ENCODE measurements around the gene GRHL3.

DNA sequence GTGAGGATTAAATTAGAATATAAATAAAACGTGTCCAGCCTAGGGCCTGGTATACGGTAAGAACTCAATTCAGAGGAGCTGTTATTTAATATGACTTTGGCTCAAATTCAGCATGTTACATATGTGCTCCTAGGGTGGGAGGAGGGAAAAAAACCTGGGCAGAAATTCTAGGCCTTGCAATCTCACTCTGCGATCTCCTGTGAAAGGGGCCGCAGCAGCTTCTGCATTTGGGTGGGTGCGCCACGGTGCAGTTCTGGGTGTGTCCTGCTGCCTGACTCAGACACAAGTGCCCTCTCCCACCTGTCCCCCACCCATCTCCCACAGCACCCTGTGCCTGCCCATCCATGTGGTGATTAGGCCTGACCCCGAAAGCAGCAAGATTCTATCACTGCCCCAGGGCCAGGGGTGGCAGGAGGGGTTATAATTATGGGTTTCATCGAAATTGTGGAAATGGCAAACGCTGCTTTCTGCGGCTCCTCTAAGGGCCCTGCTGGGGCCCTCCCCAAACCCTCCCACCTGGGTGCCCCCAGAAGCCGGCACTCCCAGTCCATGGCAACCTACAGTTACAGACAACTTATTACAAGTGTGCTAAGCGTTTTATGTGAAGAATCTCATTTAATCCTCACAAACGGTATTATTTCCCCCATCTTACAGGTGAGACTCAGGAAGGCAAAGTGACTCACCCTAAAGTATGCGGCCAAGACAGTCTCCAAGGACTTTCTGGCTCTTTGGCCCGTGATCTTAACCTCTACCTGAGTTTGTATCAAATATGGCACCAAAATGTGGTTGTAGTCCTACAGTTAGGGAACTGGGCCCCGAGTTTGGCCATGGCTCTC lies 25.5 kb upstream of the GRHL3 start:
- TF ChIP-seq POLR2A (IDR thresholded peaks at IDR 0.05), result no peak
- TF ChIP-seq, protein P1, sequence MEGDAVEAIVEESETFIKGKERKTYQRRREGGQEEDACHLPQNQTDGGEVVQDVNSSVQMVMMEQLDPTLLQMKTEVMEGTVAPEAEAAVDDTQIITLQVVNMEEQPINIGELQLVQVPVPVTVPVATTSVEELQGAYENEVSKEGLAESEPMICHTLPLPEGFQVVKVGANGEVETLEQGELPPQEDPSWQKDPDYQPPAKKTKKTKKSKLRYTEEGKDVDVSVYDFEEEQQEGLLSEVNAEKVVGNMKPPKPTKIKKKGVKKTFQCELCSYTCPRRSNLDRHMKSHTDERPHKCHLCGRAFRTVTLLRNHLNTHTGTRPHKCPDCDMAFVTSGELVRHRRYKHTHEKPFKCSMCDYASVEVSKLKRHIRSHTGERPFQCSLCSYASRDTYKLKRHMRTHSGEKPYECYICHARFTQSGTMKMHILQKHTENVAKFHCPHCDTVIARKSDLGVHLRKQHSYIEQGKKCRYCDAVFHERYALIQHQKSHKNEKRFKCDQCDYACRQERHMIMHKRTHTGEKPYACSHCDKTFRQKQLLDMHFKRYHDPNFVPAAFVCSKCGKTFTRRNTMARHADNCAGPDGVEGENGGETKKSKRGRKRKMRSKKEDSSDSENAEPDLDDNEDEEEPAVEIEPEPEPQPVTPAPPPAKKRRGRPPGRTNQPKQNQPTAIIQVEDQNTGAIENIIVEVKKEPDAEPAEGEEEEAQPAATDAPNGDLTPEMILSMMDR (IDR thresholded peaks at IDR 0.05), result no peak
- TF ChIP-seq POLR2AphosphoS5 (IDR thresholded peaks at IDR 0.05), result no peak

All from suprapubic skin (tissue), 4 donors.